DOHH2 (cell line): ENCODE results near the gene MAP3K1.

ENCODE experiments used
- H3F3A ChIP-seq: fragments of 200-600 bp; sonication (generic), shearing (Covaris generic); 2 replicates; pipeline ENCODE4 v1.6.0; 2016; ENCODE audit warnings: antibody characterized with exemption, mild to moderate bottlenecking; ENCODE audit not compliant: control insufficient read depth, insufficient read depth
- H3K27ac ChIP-seq: fragments of 200-600 bp; sonication (generic); 2 replicates; pipeline ENCODE4 v1.5.1; 2014; ENCODE audit warnings: low read depth, mild to moderate bottlenecking, low read length, moderate library complexity
- H3K27me3 ChIP-seq: fragments of 200-600 bp; sonication (generic); 2 replicates; pipeline ENCODE4 v1.6.1; 2014; ENCODE audit warnings: mild to moderate bottlenecking, low read length, mixed read lengths; ENCODE audit not compliant: control insufficient read depth
- H3K36me3 ChIP-seq: fragments of 200-600 bp; sonication (generic); 2 replicates; pipeline ENCODE4 v1.6.1; 2014; ENCODE audit warnings: mild to moderate bottlenecking, low read length, moderate library complexity, mixed read lengths; ENCODE audit not compliant: control insufficient read depth
- H3K4me1 ChIP-seq: fragments of 200-600 bp; sonication (generic); 2 replicates; pipeline ENCODE4 v1.6.1; 2014; ENCODE audit warnings: mild to moderate bottlenecking, low read length, mixed read lengths; ENCODE audit not compliant: control insufficient read depth
- H3K4me2 ChIP-seq: fragments of 200-600 bp; sonication (generic); 2 replicates; pipeline ENCODE4 v1.6.0; 2014; ENCODE audit warnings: mild to moderate bottlenecking, low read length, moderate library complexity
- H3K4me3 ChIP-seq: fragments of 200-600 bp; sonication (generic); 2 replicates; pipeline ENCODE4 v1.5.1; 2014; ENCODE audit warnings: mild to moderate bottlenecking, low read length, mixed read lengths
- H3K79me2 ChIP-seq: fragments of 200-600 bp; sonication (generic); 2 replicates; pipeline ENCODE4 v1.6.1; 2014; ENCODE audit warnings: mild to moderate bottlenecking, low read length, mixed read lengths; ENCODE audit not compliant: control insufficient read depth
- H3K9me2 ChIP-seq: fragments of 200-600 bp; sonication (generic); replicated peaks from 2 replicates; pipeline ENCODE4 v1.6.1; 2014; ENCODE audit warnings: mild to moderate bottlenecking, low read length, mixed read lengths; ENCODE audit not compliant: control insufficient read depth
- H3K9me3 ChIP-seq: fragments of 200-600 bp; sonication (generic); 2 replicates; pipeline ENCODE4 v1.6.1; 2014; ENCODE audit warnings: antibody characterized with exemption, low read length, mixed read lengths; ENCODE audit not compliant: control insufficient read depth, insufficient read depth
- H4K20me1 ChIP-seq: fragments of 200-600 bp; sonication (generic); 2 replicates; pipeline ENCODE4 v1.6.0; 2014; ENCODE audit warnings: low read depth, mild to moderate bottlenecking, antibody characterized with exemption, low read length, moderate library complexity; ENCODE audit not compliant: control insufficient read depth, insufficient read depth
- CTCF ChIP-seq: fragments of 200-600 bp; sonication (generic); IDR thresholded peaks from one replicate; pipeline ENCODE4 v1.5.1; 2014; ENCODE audit warnings: antibody characterized with exemption, mild to moderate bottlenecking, low read depth, low read length; ENCODE audit not compliant: poor library complexity, severe bottlenecking
- EZH2phosphoT487 ChIP-seq: fragments of 200-600 bp; sonication (generic); IDR thresholded peaks from 2 replicates; pipeline ENCODE4 v1.6.1; 2017; ENCODE audit warnings: borderline replicate concordance, mild to moderate bottlenecking, antibody characterized with exemption, low read length, moderate library complexity, mixed read lengths

Gene MAP3K1

DNA sequence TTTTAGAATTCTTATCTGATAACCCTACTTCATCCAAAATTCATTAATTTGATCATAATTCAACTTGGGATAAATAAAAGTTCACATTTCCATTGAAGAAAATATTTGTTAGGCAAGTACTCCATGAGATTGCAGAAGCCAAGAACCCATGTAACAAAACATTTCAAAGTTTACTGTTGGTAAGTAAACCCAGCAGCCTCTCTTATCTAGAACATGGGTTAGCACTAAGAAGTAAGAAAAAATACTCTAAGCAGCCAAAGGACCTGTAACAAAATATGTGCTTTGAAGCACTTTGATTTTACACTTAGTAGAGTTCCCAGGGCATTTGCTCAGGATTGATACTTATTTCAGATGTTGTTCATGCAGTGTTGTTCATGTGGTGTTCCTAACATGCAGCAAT lies 8.7 kb downstream of the MAP3K1 start:
- Histone ChIP-seq H3F3A (no peaks in the 10 kb centered on the region), H4K20me1 (peaks cover 27% of the 10 kb centered on the region), H3K27ac (no peak overlapping the region), H3K36me3 (peaks cover 11% of the 10 kb centered on the region), H3K9me3 (no peaks in the 10 kb centered on the region), H3K27me3 (no peaks in the 10 kb centered on the region), H3K79me2 (peaks cover 99% of the 10 kb centered on the region), H3K4me3 (no peak overlapping the region), H3K4me1 (peaks cover 52% of the 10 kb centered on the region), H3K4me2 (no peak overlapping the region), H3K9me2 (no peaks in the 10 kb centered on the region)
- TF ChIP-seq EZH2phosphoT487 (no peak), CTCF (no peak)

DNA sequence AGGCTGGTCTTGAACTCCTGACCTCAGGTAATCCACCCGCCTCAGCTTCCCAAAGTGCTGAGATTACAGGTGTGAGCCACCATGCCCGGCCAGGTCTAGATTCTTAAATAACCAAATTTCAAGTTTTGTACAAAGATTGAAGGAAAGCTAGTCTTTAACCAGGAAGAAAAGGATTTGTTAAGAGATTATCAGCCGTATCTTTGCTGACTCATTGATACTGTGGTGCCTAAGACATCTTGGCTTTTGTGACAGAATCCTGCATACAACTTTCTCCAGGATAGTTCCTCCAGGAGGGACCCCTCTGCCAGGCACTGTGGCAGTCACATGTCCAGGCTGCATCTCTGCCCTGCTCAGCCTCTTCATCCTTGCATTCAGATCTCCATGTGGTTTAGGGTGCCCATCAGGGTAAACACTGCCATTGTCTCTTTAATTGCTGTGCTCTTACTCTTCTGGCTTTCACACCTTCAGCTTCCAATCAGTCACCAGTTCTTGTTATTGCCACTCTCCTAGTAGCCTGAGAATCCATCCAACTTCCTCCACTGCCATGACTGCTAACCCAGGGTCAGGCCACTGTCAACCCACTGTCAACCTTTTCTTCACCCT lies 10.0 kb downstream of the MAP3K1 start:
- H3K4me3 ChIP-seq: no peak overlapping the region
- no peaks in the 10 kb centered on the region for H3F3A ChIP-seq
- H3K4me2 ChIP-seq: no peak overlapping the region
- peaks cover 36% of the 10 kb centered on the region for H4K20me1 ChIP-seq
- peaks cover 56% of the 10 kb centered on the region for H3K4me1 ChIP-seq
- no peaks in the 10 kb centered on the region for H3K9me3 ChIP-seq
- TF ChIP-seq CTCF (no peak), EZH2phosphoT487 (no peak)
- no peaks in the 10 kb centered on the region for H3K9me2 ChIP-seq
- peaks cover 10% of the 10 kb centered on the region for H3K36me3 ChIP-seq
- peaks cover 99% of the 10 kb centered on the region for H3K79me2 ChIP-seq
- H3K27me3 ChIP-seq: no peaks in the 10 kb centered on the region
- H3K27ac ChIP-seq: no peak overlapping the region

GRCh38 chr5:56827049-56827448 lies 11.7 kb downstream of the MAP3K1 start:
- H4K20me1 ChIP-seq: peaks cover 38% of the 10 kb centered on the region

More at GRCh38 chr5:56827049-56827448, 11.7 kb downstream of the MAP3K1 start:
- Histone ChIP-seq H3K9me3 (no peaks in the 10 kb centered on the region), H3K27me3 (no peaks in the 10 kb centered on the region), H3F3A (no peaks in the 10 kb centered on the region), H3K79me2 (peaks cover 99% of the 10 kb centered on the region), H3K9me2 (no peaks in the 10 kb centered on the region), H3K4me3 (no peak overlapping the region), H3K4me2 (no peak overlapping the region), H3K4me1 (peaks cover 64% of the 10 kb centered on the region), H3K27ac (no peak overlapping the region), H3K36me3 (no peaks in the 10 kb centered on the region; the same call in 1 of the 2 replicates)
- TF ChIP-seq EZH2phosphoT487 (no peak), CTCF (peak; percentile 41)
